Right lobe of liver (tissue), 6 donors: ENCODE data around the gene MAP3K5. TPM values are rescaled to one million over a fixed set of nuclear protein-coding genes. Genes with fewer than 3 reads are reported as not detected.
"Not testable (repeated sequence)": the region's sequence is repeated elsewhere in the genome, so short reads cannot be mapped to it uniquely, and the experiment has no call there.

Source experiments
- ATAC-seq, 4 donors: fragments of 200-7000 bp; cut with Tn5 transposase; one replicate each; pipeline ENCODE4 v1.9.1; 2020; ENCODE audit warnings: mild to moderate bottlenecking in 4 of 4, moderate library complexity in 4 of 4
- DNase-seq, 3 donors: peaks; one replicate each; pipeline ENCODE4 v3.0.0-alpha.2; 2020
- H3K27ac ChIP-seq, 3 donors: fragments of 200-600 bp; one replicate each; pipeline ENCODE4 v1.8.0; 2022
- H3K27me3 ChIP-seq, 2 donors: fragments of 200-600 bp; one replicate each; pipeline ENCODE4 v1.8.0; 2022
- H3K36me3 ChIP-seq, 4 donors: fragments of 200-600 bp; sonication (generic) in 1 of 4; one replicate each; pipeline versions ENCODE4 v1.5.1 to v1.8.0; 2017 to 2022; ENCODE audit warnings: control low read depth in 1 of 4
- H3K4me1 ChIP-seq, 4 donors: fragments of 200-600 bp; sonication (generic) in 1 of 4; one replicate each; pipeline versions ENCODE4 v1.5.1 to v1.8.0; 2017 to 2022; ENCODE audit warnings: control low read depth in 1 of 4
- H3K4me3 ChIP-seq, 3 donors: fragments of 200-600 bp; one replicate each; pipeline ENCODE4 v1.8.0; 2022
- H3K9me3 ChIP-seq, 4 donors: fragments of 200-600 bp; sonication (generic) in 1 of 4; one replicate each; pipeline versions ENCODE4 v1.5.1 to v1.8.0; 2017 to 2022; ENCODE audit warnings: control low read depth in 1 of 4
- CTCF ChIP-seq, 4 donors: fragments of 200-600 bp in 3 of 4; fragments of 450-650 bp in 1 of 4; IDR thresholded peaks; one replicate each; pipeline versions ENCODE4 v1.5.1 to v1.8.0; 2016 to 2022; ENCODE audit warnings: antibody characterized with exemption in 4 of 4, mild to moderate bottlenecking in 2 of 4
- POLR2A ChIP-seq: fragments of 450-650 bp; IDR thresholded peaks from one replicate; pipeline ENCODE4 v1.6.1; 2017; ENCODE audit warnings: antibody characterized with exemption, mild to moderate bottlenecking
- WGBS: methylation state at CpG from one replicate; pipeline ENCODE4 v1.1.6; 2018; ENCODE audit warnings: low coverage, low lambda C conversion rate; ENCODE audit not compliant: insufficient coverage; ENCODE audit errors: missing lambda C conversion rate; 5-methylcytosine and 5-hydroxymethylcytosine counted together
- intact Hi-C, 2 donors: fragments of 100-400 bp; cut with DNase I; formaldehyde crosslinking; loops; one replicate each; pipeline versions ENCODE4 v1.11.2 to v1.14.1; 2022
- total RNA-seq, 6 experiments: library from RNA; depleted of rRNA in 2 of 6; stranded (reverse); fragments of >200 nt in 2 of 6; fragmentation: NEBNext Ultra II Directional in 3 of 6; extraction: Animal tissue kit (Norgen Biotek cat#: 25700) in 3 of 6; gene quantifications; one replicate each; pipeline versions ENCODE4 v1.1.0 to v1.2.4, GENCODE V29; 2016 to 2023
- donor health status: DM: no; HTN: yes; CAD: no.
- donor health status: DM: no; HTN: no; CAD: no.
- donor health status: DM: no; HTN: no; CAD: no.
- donor health status: DM: no; HTN: yes; CAD: no.
- donor health status: DM: no; HTN: yes; CAD: no.

The MAP3K5 gene
- total RNA-seq, 6 experiments from 2014 or later, result 5.0 to 10.4 (median 6.9) TPM

DNA sequence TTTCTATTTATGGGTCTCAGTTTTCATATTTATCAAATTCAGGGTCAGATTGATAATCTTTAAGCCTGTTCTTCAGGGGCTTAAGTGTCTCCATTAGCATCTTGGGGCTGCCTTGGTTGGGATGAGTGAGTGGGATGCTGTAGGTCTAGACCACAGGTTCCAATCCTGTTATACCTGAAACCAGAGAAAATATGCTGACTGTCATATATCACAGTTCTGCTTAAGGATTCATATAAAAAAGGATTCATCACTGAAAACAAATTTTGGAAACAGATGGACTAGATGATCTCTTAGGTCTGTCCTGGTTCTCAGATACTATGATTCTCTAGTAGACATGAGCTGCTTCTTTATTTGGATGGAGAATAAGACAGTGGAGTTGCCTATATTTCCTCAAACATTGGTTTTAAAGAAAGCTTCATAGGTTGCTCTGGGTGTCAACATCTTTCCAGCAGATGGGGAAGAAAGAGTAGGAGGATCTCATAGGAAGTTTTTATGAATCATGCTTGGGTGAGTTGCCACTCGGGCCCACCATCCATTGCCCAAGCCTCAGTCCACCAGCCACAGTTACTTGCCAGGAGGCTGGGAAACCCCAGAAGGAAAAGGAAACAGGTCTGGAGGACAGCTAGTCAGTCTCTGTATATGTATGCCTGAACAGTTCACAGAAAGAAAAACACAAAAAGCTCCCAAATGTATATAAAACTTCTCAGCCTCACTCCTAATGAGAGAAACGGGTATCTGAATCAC, 199.2 kb downstream of the MAP3K5 start:
- Histone ChIP-seq H3K36me3 (peaks cover 0 to 20% (median 3%) of the 10 kb centered on the region in 4 donors), H3K9me3 (no peaks in the 10 kb centered on the region), H3K27ac (no peak overlapping the region), H3K4me1 (no peaks in the 10 kb centered on the region), H3K4me3 (no peak overlapping the region), H3K27me3 (no peaks in the 10 kb centered on the region)
- ATAC-seq, result no peak
- WGBS, result 72% methylated on average over 2 of the region's 2 CpGs
- intact Hi-C loops, result no loop called here
- TF ChIP-seq POLR2A, result no peak
- no peak for TF ChIP-seq CTCF (IDR thresholded peaks at IDR 0.05)
- no peak for DNase-seq

GRCh38 chr6:136591617-136592016, 200.7 kb downstream of the MAP3K5 start:
- intact Hi-C loops, result no loop called here
- no peak for TF ChIP-seq CTCF (IDR thresholded peaks at IDR 0.05)
- TF ChIP-seq POLR2A, result no peak

DNA sequence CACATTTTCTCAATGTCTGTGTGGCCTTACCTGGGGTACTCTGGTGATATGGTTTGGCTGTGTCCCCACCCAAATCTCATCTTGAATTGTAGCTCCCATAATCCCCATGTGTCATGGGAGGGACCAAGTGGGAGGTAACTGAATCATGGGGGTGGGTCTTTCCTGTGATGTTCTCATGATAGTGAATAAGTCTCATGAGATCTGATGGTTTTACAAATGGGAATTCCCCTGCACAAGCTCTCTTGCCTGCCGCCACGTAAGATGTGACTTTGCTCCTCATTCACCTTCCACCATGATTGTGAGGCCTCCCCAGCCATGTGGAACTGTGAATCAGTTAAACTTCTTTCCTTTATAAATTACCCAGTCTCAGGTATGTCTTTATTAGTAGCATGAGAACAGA, 201.4 kb downstream of the MAP3K5 start:
- ATAC-seq, result not testable (repeated sequence)

More at GRCh38 chr6:136591617-136592016, 200.7 kb downstream of the MAP3K5 start:
- no peak overlapping the region for H3K4me3 ChIP-seq
- DNase-seq, result no peak
- no peaks in the 10 kb centered on the region for H3K9me3 ChIP-seq
- H3K27ac ChIP-seq, result no peak overlapping the region
- no peak for ATAC-seq
- no peaks in the 10 kb centered on the region for H3K4me1 ChIP-seq
- 90% methylated on average over 1 of the region's 1 CpG for WGBS
- no peaks in the 10 kb centered on the region for H3K27me3 ChIP-seq
- H3K36me3 ChIP-seq, result peaks cover 0 to 20% (median 4%) of the 10 kb centered on the region in 4 donors

GRCh38 chr6:136587527-136587926, 204.8 kb downstream of the MAP3K5 start:
- no peak for ATAC-seq
- no peaks in the 10 kb centered on the region for H3K27me3 ChIP-seq
- H3K27ac ChIP-seq, result no peak overlapping the region
- H3K9me3 ChIP-seq, result no peaks in the 10 kb centered on the region
- TF ChIP-seq POLR2A (no peak), CTCF (IDR thresholded peaks at IDR 0.05) (no peak)
- no peak overlapping the region for H3K4me3 ChIP-seq
- DNase-seq, result no peak
- peaks cover 0 to 14% (median 4%) of the 10 kb centered on the region in 4 donors for H3K36me3 ChIP-seq
- no peaks in the 10 kb centered on the region for H3K4me1 ChIP-seq
- WGBS, result no CpG with 5 or more reads among the region's 1 CpG
- intact Hi-C loops, result no loop called here

More for the DNA sequence above, 201.4 kb downstream of the MAP3K5 start:
- intact Hi-C loops, H3K27ac ChIP-seq, H3K4me3 ChIP-seq, DNase-seq, H3K9me3 ChIP-seq, H3K27me3 ChIP-seq, H3K4me1 ChIP-seq: not testable (repeated sequence)
- H3K36me3 ChIP-seq, result peaks cover 0 to 20% (median 4%) of the 10 kb centered on the region in 4 donors
- WGBS, result 100% methylated on average over 2 of the region's 2 CpGs

DNA sequence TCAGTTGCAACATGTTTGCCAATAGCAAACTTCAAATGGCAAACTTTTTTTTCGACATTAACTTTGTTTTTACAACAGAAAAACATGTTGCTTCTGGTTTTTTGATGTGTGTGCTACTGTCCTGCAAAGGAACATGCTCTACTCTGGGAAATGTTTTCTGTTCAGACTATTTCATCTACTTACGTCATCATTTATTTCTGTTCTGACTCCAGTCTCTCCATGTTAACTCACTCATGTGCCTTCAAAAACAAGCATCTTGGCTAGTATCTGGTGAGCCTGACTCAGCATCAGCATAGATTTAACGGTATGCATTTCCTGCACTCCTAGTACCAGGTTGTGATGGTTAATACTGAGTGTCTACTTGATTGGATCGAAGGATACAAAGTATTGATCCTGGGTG, 206.0 kb downstream of the MAP3K5 start:
- no peak for DNase-seq
- H3K27ac ChIP-seq, result no peak overlapping the region
- WGBS, result 61% methylated on average over 4 of the region's 4 CpGs
- H3K4me1 ChIP-seq, result no peaks in the 10 kb centered on the region
- H3K36me3 ChIP-seq, result peaks cover 0 to 6% (median 2%) of the 10 kb centered on the region in 4 donors
- TF ChIP-seq POLR2A (no peak), CTCF (IDR thresholded peaks at IDR 0.05) (no peak)
- no peak for ATAC-seq
- intact Hi-C loops, result no loop called here
- no peaks in the 10 kb centered on the region for H3K27me3 ChIP-seq
- H3K9me3 ChIP-seq, result no peaks in the 10 kb centered on the region
- H3K4me3 ChIP-seq, result no peak overlapping the region

DNA sequence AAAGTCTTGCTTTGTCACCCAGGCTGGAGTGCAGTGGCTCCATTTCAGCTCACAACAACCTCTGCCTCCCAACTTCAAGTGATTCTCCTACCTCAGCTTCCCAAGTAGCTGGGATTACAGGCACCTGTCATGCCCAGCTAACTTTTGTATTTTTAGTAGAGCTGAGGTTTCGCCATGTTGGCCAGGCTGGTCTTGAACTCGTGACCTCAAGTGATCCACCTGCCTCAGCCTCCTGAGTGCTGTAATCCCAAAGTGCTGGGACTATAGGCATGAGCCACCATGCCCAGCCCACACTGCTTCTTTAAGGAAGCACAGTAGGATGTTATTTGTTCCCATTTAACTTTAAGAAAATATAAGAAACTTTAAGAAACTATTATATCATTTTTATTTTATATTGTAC, 206.8 kb downstream of the MAP3K5 start:
- H3K4me1 ChIP-seq, DNase-seq, intact Hi-C loops, H3K27ac ChIP-seq, H3K4me3 ChIP-seq, H3K36me3 ChIP-seq, H3K9me3 ChIP-seq, ATAC-seq, H3K27me3 ChIP-seq: not testable (repeated sequence)
- WGBS, result no CpG with 5 or more reads among the region's 2 CpGs

DNA sequence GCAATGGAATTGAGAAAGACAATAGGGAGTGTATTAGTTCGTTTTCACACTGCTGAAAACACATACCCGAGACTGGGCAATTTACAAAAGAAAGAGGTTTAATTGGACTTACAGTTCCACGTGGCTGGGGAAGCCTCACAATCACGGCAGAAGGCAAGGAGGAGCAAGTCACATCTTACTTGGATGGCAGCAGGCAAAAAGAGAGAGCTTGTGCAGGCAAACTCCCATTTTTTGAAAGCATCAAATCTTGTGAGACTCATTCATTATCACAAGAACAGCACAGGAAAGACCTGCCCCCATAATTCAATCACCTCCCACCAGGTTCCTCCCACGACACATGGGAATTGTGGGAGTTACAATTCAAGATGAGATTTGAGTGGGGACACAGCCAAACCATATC, 208.0 kb downstream of the MAP3K5 start:
- H3K36me3 ChIP-seq, H3K4me3 ChIP-seq, H3K27ac ChIP-seq, H3K9me3 ChIP-seq, ATAC-seq, DNase-seq, intact Hi-C loops, H3K27me3 ChIP-seq, H3K4me1 ChIP-seq: not testable (repeated sequence)
- 87% methylated on average over 5 of the region's 5 CpGs for WGBS
